Measurements from ENCODE around the gene IL21R. TPM values are rescaled to one million over a fixed set of nuclear protein-coding genes. Genes with fewer than 3 reads are reported as not detected.

Gene IL21R
- total and polyA plus RNA-seq, 2 donors (not counting 3 experiments of a cell fraction or from before 2014, with no cell fraction given) = 0.03 TPM; not detected in 1

DNA sequence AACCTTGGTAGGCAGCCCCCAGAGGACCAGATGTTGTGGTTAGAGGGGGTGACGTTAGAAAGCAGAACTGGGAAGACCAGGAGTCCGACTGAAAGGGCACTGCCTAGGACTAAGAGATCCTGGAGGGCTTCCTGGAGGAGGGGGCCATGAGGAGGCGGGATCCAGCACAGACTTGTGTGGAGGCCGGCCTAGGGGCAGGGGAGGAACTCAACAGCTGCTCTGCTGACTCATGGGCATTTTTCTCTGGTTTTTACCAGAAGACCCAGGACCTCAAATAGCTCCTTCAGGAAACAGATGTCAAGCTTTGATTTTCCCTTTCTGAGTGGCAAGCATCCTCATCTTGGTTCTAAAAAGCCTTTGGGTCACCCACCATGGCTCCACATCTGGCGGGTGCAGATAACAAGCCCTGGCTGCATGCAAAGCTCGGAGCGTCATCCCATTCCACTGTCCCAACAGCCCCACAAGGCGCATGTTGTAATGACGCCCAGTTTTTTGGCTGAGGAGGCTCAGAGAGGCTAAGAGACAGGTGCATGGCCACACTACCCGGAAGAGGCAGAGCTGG is 29.0 kb downstream of the IL21R start:
- Histone ChIP-seq H3K4me1 (ENCODE audit: control insufficient read depth, extremely low read depth, insufficient read depth, low read length) (no peaks in the 10 kb centered on the region), H3K4me3 (replicated peaks in 1 of 3; ENCODE audit: insufficient read depth in 1 of 3, low read depth in 1 of 3, low read length in 3 of 3) (no peak overlapping the region), H3K9me1 (replicated peaks; ENCODE audit: control insufficient read depth, extremely low read depth, insufficient read depth, low read length) (no peaks in the 10 kb centered on the region), H2AFZ (ENCODE audit: low read depth, low read length) (no peak overlapping the region), H4K20me1 (replicated peaks; ENCODE audit: control insufficient read depth, extremely low read depth, insufficient read depth, low read length) (no peaks in the 10 kb centered on the region), H3K27me3 (ENCODE audit: control insufficient read depth in 2 of 2, insufficient read depth in 2 of 2, low read length in 2 of 2) (no peaks in the 10 kb centered on the region), H3K79me2 (ENCODE audit: control insufficient read depth, insufficient read depth, low read length) (no peaks in the 10 kb centered on the region), H3K27ac (ENCODE audit: insufficient read depth, low read depth, low read length) (no peak overlapping the region), H3K4me2 (ENCODE audit: insufficient read depth, low read length) (no peak overlapping the region), H3K36me3 (ENCODE audit: control insufficient read depth in 2 of 2, extremely low read depth in 1 of 2, insufficient read depth in 2 of 2, low read length in 2 of 2) (no peaks in the 10 kb centered on the region), H3K9ac (replicated peaks; ENCODE audit: extremely low read depth, insufficient read depth, low read length) (no peak overlapping the region), H3K9me3 (replicated peaks; ENCODE audit: control insufficient read depth, insufficient read depth, low read length) (no peaks in the 10 kb centered on the region)
- TF ChIP-seq FOS (IDR thresholded peaks at IDR 0.05; ENCODE audit: borderline replicate concordance, insufficient read depth, low read length) (no peak), MYC (IDR thresholded peaks at IDR 0.05; ENCODE audit: low read depth, low read length) (no peak), MAX (IDR thresholded peaks at IDR 0.05; ENCODE audit: insufficient read depth, insufficient read length) (no peak), GATA2 (IDR thresholded peaks at IDR 0.05; ENCODE audit: insufficient read depth, insufficient read length, low read depth, low read length) (no peak), POLR2AphosphoS5 (IDR thresholded peaks at IDR 0.05; ENCODE audit: insufficient read depth, low read depth, low read length) (no peak), EZH2 (IDR thresholded peaks at IDR 0.05; ENCODE audit: borderline replicate concordance, low read depth, low read length, severe bottlenecking) (no peak), POLR2A (IDR thresholded peaks at IDR 0.05; ENCODE audit: low read depth, low read length) (no peak)
- ChIA-PET CTCF (interaction anchor here (1.1 kb wide), 2 partner anchors 15 to 321 kb away, joined by 3 read pairs; no protein-coding TSS in a partner anchor), POLR2A (no interaction called here)
- dilution Hi-C loops (cut with MboI; ENCODE audit: extremely low pct_ligation_motif_present, low sequenced_read_pairs) = no loop called here
- DNase-seq (ENCODE audit: low read depth, low spot score) = peak; percentile 17
- intact Hi-C loops (cut with micrococcal nuclease) = no loop called here
- BruUV-seq (replicated peaks) = no TSS peak
- no peak for FAIRE-seq
